ENCODE results near the gene LRP11.
A peak's percentile ranks its signal among the peaks of the same experiment; 100 is the strongest.
"Not testable (repeated sequence)": the region's sequence is repeated elsewhere in the genome, so short reads cannot be mapped to it uniquely, and the experiment has no call there.

LRP11 gene

DNA sequence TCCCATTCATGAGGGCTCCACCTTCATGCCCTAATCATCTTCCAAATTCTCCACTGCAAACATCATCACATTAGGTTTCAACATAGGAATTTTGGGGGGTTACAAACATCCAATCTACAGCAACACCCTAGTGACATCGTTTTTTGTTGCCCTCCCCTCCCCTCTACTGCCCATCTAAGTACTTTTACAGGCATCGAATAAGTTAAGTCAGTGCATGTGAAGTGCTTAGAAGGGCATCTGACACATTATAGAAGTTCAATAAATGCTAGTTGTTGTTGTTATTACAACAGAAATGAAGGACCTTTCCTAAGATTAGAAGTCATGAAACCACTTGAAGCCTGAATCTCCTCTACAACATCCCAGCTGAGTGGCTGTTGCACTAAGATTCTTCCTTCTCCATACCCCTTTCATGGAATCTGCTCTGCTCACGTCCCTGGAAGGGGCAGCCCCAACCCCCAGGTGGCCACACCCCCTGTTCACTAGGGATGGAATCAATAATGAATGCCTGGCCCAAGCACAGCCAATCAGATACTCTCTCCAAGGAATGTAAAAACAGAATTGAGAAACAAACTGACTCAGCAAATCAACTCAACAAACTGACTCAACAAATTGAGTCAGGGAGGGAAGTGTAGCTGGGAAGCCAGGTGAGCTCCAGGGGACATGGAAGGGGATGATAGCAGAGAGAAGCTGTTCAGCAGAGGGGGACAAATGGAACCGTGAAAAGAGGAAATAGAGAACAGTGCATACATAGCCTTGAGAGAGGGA is 3.9 kb upstream of the LRP11 start:
- no peak for DNase-seq

DNA sequence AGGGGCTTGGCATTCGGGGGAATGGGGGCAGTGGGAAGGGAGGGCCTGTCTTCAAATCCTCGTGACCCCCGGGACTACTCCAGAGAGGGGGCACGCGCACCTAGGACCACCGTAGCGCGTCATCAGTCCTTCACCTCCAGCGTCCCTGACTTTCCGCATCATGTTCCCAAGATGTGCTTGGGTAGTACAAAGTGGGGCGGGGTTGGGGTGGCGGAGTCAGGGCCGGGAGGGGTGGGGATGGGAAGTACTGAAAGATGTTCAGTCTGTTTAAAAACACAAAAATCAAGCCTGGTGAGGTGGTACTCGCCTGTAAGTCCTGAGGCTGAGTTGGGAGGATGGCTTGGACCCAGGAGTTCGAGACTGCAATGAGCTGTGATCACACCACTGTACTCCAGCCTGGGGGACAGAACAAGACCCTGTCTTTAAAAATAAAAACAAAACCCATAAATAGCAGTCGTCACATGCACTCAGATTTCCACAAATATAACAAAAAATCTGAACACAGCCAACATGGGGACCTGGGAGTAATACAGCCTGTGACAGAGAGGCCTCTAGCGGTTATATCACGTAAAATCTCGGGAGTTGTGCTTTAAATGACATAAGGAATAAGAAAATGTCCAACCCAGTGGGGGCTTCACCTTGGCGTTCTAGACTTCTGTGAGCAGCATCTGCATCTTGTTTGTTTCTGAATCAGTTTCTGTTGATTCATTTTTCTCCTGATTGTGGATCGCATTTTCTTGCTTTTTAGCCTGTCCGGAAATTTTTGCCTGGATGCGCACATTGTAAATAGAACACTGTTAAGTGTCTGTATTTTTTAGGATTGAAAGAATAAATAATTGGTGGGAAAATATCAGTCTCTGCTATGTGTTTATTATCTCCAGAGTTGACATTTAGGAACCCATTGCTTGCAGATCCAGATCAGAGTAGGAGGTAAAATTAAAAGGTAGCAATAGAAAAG is 698 bp upstream of the LRP11 start:
- peak in 2 of 5 experiments; percentile 9 to 63 for DNase-seq

DNA sequence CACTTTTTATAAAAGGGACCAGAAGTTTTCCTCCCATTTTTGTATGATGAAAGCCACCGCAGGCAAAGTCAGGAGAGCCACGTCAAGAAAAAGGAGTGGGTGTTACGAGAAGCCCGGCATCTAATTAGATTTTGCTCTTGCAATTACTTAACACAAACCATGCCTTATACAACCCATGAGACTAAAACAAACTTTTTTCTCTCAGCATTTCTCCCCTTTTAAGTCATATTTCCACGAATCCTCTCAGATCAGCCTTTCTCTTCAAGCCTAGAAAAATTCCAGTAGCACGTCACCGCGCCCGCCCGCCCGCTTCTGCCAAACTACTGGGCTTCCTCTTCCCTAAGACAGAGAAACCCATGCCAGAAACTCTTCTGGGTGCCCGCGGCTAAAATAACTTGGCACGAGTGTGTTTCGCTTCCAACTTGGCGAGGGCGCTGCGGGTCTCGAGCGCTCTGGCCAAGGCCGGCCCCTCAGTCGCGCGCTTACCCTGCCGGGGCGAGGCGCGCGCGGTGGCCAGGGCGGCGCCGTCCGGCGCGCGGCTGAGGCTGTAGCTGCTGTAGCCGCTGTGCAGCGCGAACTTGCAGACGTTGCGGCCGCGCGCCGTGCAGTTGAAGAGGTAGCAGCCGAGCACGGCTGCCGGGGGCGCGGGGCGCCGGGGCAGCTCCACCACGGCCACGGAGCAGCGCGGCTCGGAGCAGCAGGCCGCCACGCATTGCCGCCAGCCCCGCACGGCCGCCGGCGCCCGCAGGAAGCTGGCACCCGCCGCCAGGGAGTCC is 1.0 kb downstream of the LRP11 start:
- DNase-seq: peak in 3 of 5 experiments; percentile 6 to 53 (median 14)

DNA sequence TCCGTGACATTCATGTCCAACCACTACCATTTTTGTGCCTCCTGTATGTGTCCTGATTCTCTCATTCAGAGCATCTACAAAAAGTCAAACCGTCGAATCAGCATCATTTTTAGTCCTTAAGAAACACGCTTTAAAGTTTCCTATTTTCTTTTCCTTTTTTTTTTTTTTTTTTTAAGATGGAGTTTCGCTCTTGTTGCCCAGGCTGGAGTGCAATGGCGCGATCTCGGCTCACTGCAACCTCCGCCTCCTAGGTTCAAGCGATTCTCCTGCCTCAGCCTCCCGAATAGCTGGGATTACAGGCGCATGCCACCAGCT is 1.8 kb downstream of the LRP11 start:
- DNase-seq: not testable (repeated sequence)

DNA sequence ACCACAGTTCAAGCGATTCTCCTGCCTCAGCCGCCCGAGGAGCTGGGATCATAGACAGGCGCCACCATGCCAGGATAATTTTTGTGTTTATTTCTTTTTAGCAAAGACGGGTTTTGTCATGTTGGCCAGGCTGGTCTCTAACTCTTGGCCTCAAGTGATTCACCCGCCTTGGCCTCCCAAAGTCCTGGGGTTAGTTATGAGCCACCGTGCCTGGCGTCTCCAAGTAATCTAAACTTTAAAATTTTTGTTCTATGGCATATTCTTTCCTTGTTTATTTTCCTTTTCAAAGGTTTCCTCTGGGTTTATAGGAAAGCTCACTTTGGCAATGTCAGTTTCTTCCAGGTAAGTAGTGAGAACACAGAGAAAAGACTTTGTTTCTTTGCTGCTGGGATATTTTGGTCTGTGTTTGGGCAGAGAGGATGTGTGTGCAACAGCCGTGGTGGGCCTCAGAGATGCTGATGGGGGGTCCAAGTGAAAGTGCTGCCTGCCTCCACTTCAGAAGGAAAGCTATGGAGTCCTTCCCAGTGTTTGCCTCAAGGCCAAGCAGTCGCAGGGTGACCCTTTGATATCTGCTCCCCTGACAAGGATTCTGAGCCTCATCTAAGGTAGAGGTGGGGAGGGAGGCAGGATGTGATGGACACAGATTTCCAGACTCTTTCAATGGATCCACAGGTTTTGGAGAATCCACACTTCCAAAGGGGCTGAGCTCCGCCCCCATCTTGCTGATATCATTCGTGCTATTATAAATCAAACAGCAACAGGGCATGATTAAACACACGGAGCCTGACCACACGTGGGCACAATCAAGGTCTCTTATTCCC is 2.3 kb downstream of the LRP11 start:
- DNase-seq: no peak

DNA sequence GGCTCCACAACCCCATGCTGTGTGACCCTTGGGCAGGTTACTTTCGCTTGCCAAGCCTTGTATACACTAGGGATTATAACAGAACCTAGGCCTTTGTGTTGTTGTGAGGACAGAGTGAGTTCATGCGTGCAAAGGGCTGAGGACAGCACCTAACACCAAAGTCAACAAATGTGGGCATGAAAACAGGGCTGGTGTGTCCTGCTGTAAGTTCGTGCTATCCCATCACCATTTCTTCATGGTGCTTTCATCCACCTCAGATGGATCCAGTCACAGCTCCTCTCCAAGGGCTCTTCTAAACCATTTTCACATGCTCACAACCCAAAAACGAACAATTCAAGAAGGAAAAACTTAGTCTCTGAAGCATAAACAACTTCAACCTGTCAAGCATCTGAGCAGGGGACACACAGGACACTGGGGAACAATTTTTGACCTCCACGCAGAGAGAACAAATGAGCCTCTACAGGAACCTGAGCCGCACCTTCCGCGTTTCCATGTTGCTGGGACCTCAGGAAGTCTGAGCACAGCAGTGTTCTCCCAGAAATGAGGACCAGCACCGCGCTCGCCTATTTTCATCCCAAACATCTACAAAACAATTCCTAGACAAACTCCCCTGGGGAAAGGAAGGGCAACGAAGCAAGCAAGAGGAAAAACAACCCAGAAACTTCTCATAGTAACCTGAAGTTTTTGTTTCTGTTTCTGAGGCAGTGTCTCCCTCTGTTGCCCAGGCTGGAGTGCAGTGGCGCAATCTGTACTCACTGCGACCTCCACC is 3.1 kb downstream of the LRP11 start:
- DNase-seq: no peak

DNA sequence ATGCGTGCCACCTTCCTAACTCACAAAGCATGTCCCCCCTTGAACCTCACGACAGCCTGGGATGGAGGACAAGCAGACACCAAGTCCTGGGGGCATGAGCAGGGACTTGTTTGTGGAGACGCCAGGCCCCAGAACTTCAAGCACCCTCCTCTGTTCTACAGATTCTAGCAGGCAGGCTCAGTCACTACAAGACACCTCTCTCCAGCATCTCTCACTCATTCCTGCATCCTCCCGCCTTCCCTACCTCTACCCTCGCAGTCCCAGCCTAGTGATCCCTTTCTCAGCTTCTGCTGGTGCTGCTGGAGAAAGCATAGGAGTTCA is 3.7 kb downstream of the LRP11 start:
- no peak for DNase-seq

DNA sequence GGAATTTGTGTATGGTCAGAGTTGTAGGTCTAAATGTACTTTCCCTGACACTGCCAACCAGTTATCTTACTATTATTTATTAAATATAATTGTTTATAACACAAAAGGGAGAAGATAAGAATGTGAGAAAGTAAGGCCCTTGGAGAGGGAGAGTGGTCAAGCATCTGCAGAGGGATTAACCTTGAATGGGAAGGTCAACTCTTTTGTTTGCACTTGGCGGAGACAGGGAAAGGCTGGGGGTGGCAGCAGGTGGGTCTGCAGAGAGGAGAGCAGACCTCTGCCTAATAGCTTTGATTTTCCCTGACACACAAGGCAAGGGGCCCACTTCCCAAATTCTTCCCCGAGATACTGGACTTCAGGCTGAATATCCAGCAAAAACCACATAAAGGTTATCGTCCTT is 4.2 kb downstream of the LRP11 start:
- no peak for DNase-seq

DNA sequence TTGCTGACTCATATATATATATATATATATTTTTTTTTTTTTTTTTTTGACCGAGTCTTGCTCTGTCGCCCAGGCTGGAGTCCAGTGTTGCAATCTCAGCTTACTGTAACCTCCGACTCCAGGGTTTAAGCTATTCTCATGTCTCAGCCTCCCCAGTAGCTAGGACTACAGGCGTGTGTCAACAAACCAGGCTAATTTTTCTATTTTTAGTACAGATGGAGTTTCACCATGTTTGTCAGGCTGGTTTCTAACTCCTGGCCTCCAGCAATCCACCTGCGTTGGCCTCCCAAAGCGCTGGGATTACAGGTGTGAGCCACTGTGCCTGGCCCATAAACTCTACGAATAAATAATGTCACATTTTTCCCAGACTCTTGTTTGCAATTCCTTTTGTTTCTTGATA is 4.8 kb downstream of the LRP11 start:
- DNase-seq: no peak

DNA sequence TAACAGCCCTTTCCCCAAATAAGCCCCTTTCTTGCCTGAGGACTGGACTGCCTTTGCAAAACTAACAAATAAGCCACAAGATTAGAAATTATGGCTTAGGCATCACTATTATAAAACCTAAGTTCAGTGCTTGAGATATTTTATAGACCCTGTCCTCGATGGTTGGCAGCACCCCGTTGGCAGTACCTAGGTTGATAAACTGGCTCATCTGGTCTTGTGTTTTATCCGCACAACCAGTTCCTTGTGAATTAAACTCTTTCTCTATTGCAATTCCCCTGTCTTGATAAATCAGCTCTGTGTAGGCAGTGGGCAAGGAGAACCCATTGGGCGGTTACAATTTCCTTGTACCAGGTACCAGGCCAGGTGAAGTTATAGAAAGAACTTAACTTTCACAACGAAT is 6.6 kb downstream of the LRP11 start:
- DNase-seq: no peak

DNA sequence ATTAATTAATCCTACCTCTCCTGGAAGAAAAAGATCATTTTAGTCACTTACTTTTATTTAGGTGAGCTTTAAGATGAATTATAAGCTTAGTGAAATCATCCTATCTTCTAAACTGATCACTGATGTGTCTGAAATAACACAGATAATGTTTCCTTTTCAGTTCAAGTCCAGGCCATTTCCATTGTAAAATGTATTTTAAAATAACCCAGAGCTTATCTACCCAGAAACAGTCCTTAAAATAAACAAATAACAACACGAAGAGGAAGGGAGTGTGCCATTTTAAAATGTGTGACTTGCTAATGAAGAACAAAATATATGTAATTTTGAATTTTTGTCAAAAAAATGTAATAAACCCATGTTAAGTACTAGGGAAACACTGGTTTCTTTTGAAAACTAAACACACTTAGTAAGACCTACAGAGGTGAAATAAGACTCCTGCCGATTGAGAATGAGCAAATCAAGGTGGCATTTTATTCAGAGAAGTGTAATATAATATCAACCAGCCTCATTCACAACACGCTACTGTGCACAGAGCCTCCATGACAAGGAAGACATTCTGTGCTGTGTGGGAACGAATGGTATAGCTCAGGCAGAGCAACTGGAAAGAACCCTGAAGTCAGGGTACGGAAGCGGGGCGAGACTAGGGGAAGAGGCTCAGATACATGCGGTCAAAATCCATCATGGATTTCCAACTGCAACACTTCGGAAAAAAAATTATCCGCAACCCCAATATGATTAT is 7.7 kb downstream of the LRP11 start:
- no peak for DNase-seq

DNA sequence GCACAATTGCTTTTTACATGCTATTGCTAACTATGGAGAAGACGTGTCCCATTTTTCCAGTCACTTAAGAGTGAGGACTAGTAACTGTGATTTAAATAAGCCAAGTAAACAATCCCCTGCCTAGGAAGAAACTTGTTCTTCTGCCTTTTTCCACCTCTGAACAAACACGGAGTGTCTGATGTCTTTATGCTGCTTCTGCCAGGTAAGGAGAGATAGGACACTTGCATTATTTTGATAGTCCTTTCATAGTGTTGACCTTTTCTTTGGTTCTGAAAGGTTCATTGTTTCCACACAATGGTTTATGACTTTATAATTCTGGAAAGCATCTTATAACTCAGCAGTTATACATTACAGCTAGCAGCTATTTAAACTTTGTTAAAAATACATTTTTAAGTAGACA is 8.4 kb downstream of the LRP11 start:
- no peak for DNase-seq

DNA sequence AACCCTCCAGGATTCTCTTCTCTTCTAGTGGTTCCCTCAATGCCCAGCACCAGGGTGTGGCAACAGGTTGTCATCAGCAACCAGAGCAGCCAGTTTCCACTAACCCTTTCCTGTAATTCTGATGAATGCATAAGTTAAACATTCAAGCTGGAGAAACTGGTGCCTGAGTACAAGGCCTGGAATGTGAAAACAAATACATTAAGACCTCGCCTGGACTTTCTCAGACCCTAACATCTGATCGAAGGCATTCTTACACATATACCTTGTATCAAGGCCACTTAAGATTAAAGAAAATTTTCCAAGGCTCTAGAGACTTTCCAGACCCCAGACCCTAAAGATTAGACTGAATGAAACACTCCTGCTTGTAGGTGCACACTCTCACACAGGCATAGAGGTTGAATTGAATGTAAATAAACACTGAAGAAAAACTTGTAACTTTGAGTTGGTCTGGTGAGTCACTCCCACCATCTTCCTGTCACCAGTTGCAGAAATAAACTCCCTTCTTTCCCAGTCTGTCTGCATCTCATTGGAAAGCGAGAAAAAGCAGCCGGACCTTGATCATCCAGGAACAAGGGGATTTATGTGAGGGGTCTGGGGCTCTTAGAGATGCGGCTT is 9.0 kb downstream of the LRP11 start:
- no peak for DNase-seq

DNA sequence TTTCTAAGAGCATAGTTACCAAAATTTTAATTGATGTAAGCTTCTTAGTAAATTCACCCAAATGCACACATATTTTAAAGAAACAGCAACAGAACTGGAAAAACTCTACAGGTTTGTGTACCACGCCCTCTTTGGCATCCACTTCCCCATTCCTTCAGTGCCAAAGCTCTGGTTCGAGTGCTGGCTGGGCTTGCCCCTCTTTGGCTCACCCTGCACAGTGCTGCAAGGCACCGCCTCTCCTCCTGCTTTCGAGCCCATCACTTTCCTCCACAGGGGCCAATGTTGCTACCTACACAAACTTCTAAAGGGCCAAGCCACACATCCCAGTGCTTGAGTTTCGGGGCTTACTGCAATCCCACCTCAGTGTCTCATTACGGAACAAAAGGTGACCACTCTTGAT is 9.6 kb downstream of the LRP11 start:
- no peak for DNase-seq

DNA sequence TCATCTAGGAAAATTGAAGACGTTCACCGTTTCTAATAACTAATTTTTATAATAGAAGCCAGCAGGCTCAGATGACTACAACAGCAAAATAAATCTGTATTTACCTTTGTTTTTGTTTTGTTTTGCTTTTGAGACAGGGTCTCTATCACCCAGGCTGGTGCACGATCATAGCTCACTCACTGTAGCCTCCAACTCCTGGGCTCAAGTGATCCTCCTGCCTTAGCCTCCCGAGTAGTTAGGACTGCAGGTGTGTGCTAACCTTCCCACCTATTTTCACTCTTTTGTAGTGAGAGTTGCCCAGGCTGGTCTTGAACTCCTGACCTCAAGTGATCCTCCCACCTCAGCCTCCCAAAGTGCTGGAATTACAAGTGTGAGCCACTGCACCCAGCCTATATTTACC is 10.1 kb downstream of the LRP11 start:
- DNase-seq: not testable (repeated sequence)

DNA sequence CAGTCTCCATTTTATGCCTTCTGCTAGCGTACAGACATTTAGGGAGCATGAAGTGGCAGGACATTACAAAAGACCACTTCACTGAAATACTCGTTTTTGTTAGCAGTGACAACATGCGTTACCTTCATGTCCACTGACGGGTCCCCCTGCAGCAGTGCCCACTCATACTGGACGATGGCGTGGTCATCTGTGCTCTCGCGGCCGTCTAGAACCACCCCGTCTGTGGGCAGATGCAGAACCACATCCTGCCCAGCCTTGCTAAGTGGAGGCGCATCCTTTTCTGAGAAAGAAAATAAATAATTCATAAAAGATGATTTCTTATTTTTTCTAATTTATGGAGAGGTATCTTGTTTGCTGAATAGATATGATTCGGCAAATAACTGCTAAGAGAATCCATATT is 11.3 kb downstream of the LRP11 start:
- peak in 1 of 5 experiments; percentile 39 for DNase-seq

DNA sequence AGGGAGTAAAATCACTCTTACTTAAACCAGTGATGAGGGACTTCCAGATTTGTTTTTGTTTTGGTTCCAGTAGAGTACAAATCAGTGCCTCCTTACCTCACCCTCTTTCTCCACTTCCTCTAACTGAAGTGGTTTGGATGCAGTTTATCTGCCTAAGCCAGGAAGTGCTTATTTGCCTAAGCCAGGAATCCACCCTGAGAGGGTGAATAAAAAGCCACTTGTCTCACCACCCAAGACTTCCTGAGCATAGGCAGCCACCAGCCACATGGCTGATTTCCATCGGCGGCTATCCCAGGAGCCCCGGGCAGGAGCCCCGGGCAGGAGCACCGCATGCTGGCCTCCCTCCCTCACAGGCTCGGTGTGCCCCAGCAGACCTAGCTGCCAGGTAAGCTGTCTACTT is 12.0 kb downstream of the LRP11 start:
- peak in 1 of 5 experiments; percentile 34 for DNase-seq

DNA sequence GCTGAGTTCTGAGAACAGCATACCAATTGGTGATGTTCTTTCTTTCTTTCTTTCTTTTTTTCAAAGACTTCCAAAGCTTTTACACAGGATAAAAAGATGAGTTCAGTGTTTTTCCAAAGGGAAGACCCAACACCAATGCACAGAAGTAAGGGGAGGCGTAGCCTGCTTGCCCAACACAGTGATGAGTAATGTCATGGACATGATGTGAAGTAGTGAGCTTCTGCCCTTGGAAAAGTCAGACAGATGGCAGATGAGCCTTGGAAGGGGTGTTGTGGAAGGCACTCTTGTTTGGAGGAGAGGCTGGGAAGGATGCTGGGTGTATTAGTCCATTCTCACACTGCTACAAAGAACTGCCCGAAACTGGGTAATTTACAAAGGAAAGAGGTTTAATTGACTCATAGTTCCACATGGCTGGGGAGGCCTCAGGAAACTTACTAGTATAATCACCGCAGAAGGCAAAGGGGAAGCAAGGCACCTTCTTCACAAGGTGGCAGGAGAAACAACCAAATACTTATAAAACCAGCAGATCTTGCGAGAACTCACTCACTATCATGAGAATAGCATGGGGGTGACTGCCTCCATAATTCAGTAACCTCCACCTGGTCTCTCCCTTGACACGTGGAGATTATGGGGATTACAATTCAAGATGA is 12.6 kb downstream of the LRP11 start:
- no peak for DNase-seq

DNA sequence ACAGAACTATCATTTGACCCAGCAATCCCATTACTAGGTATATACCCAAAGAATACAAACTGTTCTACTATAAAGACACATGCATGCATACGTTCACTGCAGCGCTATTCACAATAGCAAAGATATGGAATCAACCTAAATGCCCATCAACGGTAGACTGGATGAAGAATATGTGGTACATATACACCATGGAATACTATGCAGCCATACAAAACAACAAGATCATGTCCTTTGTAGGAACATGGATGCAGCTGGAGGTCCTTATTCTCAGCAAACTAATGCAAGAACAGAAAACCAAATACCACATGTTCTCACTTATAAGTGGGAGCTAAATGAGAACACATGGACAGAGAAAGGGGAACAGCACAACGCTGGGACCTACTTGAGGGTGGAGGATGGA is 15.8 kb downstream of the LRP11 start:
- not testable (repeated sequence) for DNase-seq

DNA sequence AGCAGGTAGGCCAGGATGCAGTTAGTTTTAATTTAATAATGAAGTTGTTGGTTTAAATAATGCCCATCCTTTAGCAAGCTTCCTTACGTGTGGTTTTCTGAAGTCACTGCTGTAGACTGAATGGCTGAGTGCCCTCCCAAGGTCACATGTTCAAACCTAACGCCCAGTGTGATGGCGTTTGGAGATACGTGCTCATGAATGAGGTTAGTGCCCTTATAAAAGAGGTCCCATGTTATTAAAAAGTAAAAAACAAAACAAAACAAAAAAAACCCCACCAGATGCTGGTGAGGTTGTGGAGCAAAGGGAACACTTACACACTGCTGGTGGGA is 16.3 kb downstream of the LRP11 start:
- no peak for DNase-seq

Data from T-helper 2 cell (primary cell).